GM18508 (cell line): Measurements from ENCODE around the gene TDRKH.
"Not testable (repeated sequence)": the region's sequence is repeated elsewhere in the genome, so short reads cannot be mapped to it uniquely, and the experiment has no call there.

Experiments
- ATAC-seq: cut with Tn5 transposase; IDR thresholded peaks from one replicate; pipeline ENCODE4 v1.9.1; 2021; ENCODE audit warnings: moderate number of reproducible peaks; ENCODE audit not compliant: insufficient read depth, unreplicated experiment

The TDRKH gene

GRCh38 chr1:151774256-151774922, 15.9 kb downstream of the TDRKH start:
- ATAC-seq, result no peak

GRCh38 chr1:151773702-151774101, 16.6 kb downstream of the TDRKH start:
- ATAC-seq, result no peak

- not testable (repeated sequence) for ATAC-seq
These were observed 21.0 kb downstream of the TDRKH start for GRCh38 chr1:151769270-151769669.

GRCh38 chr1:151768351-151769066, 21.8 kb downstream of the TDRKH start:
- ATAC-seq, result not testable (repeated sequence)

- ATAC-seq, result no peak
These were observed 26.3 kb downstream of the TDRKH start for GRCh38 chr1:151763990-151764389.

GRCh38 chr1:151762941-151763921, 27.1 kb downstream of the TDRKH start, which contains the start of gene MRPL9:
Gene MRPL9, minus strand, starts transcription at chr1:151763496. Its CDS starts 17 bp downstream, at chr1:151763479.
- no peak for ATAC-seq

GRCh38 chr1:151760597-151761385, 29.5 kb downstream of the TDRKH start:
- ATAC-seq, result no peak

- ATAC-seq, result no peak
These were observed 31.1 kb downstream of the TDRKH start for GRCh38 chr1:151759241-151759640.

GRCh38 chr1:151756291-151756690, 34.0 kb downstream of the TDRKH start:
- no peak for ATAC-seq

- no peak for ATAC-seq
These were observed 48.8 kb downstream of the TDRKH start for GRCh38 chr1:151741516-151741915.

- no peak for ATAC-seq
These were observed 50.5 kb downstream of the TDRKH start for GRCh38 chr1:151739590-151740355.

- ATAC-seq, result no peak
These were observed 52.8 kb downstream of the TDRKH start for GRCh38 chr1:151737479-151737878.

GRCh38 chr1:151737026-151737425, 53.3 kb downstream of the TDRKH start:
- ATAC-seq, result no peak

GRCh38 chr1:151733995-151734394, 56.3 kb downstream of the TDRKH start:
- ATAC-seq, result not testable (repeated sequence)

GRCh38 chr1:151733126-151733525, 57.2 kb downstream of the TDRKH start:
- ATAC-seq, result no peak

GRCh38 chr1:151729966-151730291, 60.4 kb downstream of the TDRKH start:
- ATAC-seq, result no peak

- no peak for ATAC-seq
These were observed 60.9 kb downstream of the TDRKH start for GRCh38 chr1:151729157-151729965.
